GM21723 (cell line): ENCODE measurements around the gene LRBA.
A peak's percentile ranks its signal among the peaks of the same experiment; 100 is the strongest.

Source experiments
- ATAC-seq: cut with Tn5 transposase; IDR thresholded peaks from one replicate; pipeline ENCODE4 v1.9.1; 2021; ENCODE audit warnings: mild to moderate bottlenecking, moderate library complexity; ENCODE audit not compliant: unreplicated experiment

Gene LRBA

DNA sequence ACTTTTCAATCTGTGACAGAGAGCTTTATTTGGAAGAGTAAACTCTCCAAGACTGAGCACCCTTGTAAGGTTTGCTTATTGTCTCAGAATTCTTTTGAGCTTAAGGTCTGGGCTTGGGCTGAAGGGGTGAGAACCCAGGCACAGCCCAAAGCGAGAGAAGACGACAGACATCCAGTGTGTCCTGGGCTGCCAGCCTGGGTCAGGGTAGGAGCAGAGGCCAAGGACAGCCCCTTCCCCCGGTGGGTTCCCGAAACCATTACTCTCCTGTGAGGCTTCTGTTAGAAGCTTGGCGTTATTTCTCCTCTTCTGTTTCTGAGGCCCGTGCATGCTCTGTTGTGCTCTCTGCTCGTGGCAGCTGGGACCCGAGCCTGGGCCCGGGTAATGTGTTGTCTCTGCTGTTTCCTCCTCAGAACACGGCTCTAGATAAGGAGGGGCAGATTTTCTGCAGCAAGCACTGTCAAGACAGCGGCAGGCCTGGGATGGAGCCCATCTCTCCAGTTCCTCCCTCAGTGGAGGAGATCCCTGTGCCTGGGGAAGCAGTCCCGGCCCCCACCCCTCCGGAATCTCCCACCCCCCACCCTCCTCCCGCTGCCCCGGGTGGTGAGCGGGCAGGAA lies 759.4 kb downstream of the LRBA start:
- ATAC-seq: no peak

- ATAC-seq: no peak
These were observed 761.0 kb downstream of the LRBA start for GRCh38 chr4:150253965-150254630.

- ATAC-seq: no peak
These were observed 761.7 kb downstream of the LRBA start for GRCh38 chr4:150253416-150253815.

DNA sequence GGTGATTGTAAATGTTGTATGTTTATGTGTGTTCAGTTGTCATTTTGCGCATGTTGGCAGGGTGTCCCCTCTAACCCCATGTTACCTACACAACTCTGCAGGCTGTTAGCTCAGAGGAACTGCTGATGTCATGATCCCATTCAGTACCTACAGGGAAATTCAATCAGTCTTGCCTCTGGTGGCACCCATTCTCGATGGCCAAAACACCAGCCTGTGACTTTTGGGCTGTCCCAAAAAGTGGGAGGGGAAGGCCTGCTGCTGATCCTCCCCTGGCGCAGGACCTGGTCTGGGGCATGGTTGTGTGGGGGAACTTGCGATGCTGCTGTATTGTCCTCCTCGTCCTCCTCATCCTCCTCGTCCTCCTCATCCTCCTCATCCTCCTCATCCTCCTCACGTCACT lies 762.3 kb downstream of the LRBA start:
- no peak for ATAC-seq

GRCh38 chr4:150252306-150252705 lies 762.8 kb downstream of the LRBA start:
- ATAC-seq: no peak

DNA sequence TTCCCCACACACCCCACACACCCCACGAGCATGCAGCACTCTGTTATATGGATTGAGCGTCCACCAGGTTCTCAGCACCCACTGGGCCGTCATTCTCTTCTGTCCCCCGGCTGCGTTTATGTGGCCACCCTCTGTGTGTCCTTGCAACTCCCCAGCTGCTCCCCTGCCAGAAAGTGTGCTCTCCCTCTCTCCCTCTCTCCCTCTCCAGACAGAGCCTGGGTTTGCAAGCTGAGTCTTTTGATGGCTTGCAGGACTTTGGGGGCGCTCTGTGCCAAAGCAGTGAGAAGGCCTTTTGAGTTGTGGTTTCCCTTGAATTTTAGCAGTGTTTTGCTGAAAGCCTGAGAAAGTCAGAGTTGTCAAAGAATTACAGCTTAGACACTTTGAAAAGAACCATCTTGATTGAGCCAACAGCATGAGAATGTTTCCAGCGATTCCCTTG lies 763.3 kb downstream of the LRBA start:
- ATAC-seq: no peak

DNA sequence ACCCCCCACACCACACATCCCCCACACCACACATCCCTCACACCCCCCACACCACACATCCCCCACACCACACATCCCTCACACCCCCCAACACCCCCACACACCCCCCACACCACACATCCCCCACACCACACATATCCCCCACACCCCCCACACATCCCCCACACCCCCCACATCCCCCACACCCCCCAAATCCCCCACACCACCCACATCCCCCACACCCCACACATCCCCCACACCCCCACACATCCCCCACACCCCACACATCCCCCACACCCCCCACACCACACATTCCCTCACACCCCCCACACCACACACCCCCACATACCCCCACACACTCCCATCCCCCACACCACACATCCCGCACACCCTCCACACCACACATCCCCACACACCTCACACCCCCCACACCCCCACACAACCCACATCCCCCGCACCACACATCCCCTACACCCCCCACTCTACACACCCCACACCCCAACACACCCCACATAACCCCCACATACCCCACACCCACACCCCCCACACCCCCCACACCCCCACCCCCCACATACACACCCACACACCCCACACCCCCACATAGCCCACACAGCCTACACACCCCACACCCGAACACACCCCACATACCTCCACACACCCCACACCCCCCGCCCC lies 764.0 kb downstream of the LRBA start:
- ATAC-seq: no peak

GRCh38 chr4:150250293-150250997 lies 764.6 kb downstream of the LRBA start:
- no peak for ATAC-seq

- no peak for ATAC-seq
These were observed 766.9 kb downstream of the LRBA start for GRCh38 chr4:150248181-150248580.

GRCh38 chr4:150247184-150247583 lies 767.9 kb downstream of the LRBA start:
- ATAC-seq: no peak

GRCh38 chr4:150244600-150244999 lies 770.5 kb downstream of the LRBA start:
- ATAC-seq: no peak

GRCh38 chr4:150243932-150244331 lies 771.2 kb downstream of the LRBA start:
- no peak for ATAC-seq

- ATAC-seq: peak; percentile 67
These were observed 772.1 kb downstream of the LRBA start for GRCh38 chr4:150242820-150243458.

GRCh38 chr4:150240011-150240410 lies 775.1 kb downstream of the LRBA start:
- ATAC-seq: no peak

- ATAC-seq: no peak
These were observed 776.5 kb downstream of the LRBA start for GRCh38 chr4:150238591-150238990.

DNA sequence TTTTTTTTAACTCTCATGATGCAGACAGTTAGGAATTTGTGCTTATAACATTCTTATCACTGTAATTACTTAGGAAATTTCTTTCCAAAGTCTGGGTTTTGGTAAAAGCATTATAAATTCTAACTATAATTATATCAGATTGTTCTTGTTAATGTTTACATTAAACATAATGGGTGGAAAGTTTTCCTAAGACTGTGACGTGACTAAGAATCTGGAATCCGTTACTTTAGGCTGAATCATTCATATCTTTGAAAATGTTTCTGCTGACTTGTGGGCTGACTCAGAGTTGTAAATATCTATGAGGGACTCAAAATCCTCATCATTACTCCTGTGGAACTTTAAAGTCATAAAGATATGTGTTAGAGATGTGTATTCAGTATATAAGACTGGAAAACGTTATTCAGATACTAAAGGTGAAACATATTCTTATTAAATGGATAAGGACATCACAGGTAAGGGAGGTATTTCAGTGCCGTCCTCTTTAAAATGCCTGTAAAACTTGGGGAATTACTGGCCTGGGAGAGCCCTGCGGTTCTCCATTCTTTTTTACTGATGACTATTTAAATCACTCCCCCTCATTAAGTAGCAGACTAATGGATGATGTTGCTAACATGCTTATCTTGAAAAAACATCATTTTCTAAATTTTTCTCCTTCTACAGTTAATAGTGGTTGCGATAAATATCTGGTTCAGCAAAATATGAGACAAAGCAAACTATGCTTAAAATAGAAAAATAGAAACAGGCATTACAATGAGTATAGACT lies 777.8 kb downstream of the LRBA start:
- no peak for ATAC-seq

GRCh38 chr4:150236626-150237025 lies 778.5 kb downstream of the LRBA start:
- ATAC-seq: no peak

DNA sequence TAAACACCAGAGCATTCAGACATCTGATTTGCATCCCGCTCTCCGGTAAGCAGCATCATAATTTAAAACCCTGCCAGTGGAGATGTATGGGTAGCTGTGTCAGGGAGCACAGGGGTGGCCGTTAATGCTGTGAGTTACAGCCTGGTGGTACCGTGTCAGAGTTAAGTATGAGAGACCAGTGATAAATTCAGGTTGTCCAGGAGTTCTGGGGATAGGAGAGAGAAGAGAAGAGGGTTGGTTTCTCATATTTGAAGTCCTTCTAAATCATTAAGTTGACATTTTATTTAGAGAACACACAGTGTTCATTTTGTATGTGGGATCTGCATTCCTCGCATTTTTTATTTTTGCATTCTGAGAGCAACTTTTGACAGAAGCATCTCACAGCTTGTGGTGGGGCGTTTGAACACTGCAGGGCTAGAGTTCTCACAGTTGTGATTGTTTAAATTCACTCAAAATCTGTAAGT lies 779.2 kb downstream of the LRBA start:
- ATAC-seq: no peak

DNA sequence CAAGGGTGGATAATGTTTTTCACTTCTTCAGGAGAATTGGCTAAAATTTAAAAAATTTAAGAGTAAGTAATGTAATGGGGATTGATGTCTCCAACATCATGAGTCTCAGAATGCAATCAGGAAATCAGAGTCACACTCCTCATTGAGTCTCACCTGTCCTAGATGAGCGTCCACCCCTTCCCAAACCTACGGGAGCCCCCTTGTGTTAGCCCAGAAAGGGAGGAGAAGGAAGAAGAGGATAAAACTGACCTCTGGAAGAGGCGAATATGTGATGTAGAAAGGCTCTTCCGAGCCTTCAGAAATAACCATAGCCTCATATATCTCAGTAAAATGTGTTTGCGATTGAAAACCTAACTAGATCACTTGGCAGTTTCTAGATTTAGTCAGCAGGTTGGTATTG lies 779.8 kb downstream of the LRBA start:
- ATAC-seq: no peak

DNA sequence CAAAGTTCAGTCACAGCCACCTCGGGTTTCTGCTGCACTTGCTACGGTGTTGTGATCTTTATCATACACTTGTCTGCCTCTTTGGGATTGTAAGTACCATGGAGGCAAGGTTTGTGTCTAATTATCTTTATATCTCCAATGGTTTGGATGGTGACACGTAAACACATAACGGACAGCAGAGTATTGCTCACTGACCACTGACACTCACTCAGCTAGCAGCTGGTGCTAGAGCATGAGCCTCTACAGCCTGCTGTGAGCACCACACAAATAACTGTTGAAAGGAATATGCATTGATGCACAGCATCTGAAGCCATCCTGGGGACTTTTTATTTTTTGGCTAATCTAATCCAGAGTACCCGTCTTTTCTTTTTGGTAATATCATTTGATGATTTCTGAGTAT lies 780.8 kb downstream of the LRBA start:
- ATAC-seq: no peak
